SK-N-MC (cell line): ENCODE measurements around the gene GALNT18.

Experiments
- DNase-seq: peaks from one replicate; pipeline ENCODE4 v3.0.0-alpha.2; 2011; ENCODE audit warnings: low read depth, low spot score
- H3K27ac ChIP-seq: fragments of 200-600 bp; sonication (generic); 2 replicates; pipeline ENCODE4 v1.5.1; 2016; ENCODE audit warnings: mixed run types
- H3K36me3 ChIP-seq: fragments of 200-600 bp; sonication (generic); 2 replicates; pipeline ENCODE4 v1.6.1; 2017; ENCODE audit warnings: antibody characterized with exemption, low read length, mixed read lengths; ENCODE audit not compliant: insufficient read depth
- H3K4me3 ChIP-seq: fragments of 200-600 bp; sonication (generic); 2 replicates; pipeline ENCODE4 v1.5.1; 2016
- H3K9ac ChIP-seq: fragments of 200-600 bp; sonication (generic); 2 replicates; pipeline ENCODE4 v1.8.0; 2017; ENCODE audit warnings: mixed run types, mixed read lengths; ENCODE audit not compliant: insufficient read length
- H3K9me3 ChIP-seq: fragments of 200-600 bp; sonication (generic); 2 replicates; pipeline ENCODE4 v1.6.1; 2017; ENCODE audit warnings: low read depth, mild to moderate bottlenecking, antibody characterized with exemption, low read length, moderate library complexity, mixed read lengths
- EZH2 ChIP-seq: fragments of 200-600 bp; sonication (generic); IDR thresholded peaks from one replicate; pipeline ENCODE4 v1.6.1; 2017; ENCODE audit warnings: antibody characterized with exemption
- FOXP2 ChIP-seq: optimal IDR thresholded peaks from 2 replicates; pipeline ENCODE3; 2011; ENCODE audit warnings: mild to moderate bottlenecking, moderate library complexity; ENCODE audit not compliant: insufficient read depth; ENCODE audit errors: extremely low read length, control extremely low read depth
- POLR2AphosphoS5 ChIP-seq: IDR thresholded peaks from 2 replicates; pipeline ENCODE4 v1.6.1; 2012; ENCODE audit warnings: mild to moderate bottlenecking, low read depth, low read length, borderline replicate concordance

The GALNT18 gene

DNA sequence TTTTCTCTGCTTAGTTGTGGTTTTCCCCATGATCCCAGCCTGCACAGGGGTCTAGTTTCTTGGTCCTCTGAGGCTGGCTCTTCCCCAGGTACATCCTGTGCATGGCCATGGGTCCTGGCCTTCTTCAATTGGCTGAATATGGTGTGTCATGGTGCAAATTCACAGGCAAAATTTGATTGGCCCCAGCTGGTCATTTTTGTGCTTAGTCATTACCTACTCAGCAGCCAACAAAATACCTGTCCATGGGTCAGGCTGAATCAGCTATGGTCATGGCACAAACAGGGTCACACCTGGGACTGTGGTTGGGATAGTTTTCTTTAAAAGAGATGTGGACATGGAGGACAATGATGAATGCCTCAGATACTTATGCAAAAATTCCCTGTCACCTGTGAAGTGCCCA, 354.5 kb downstream of the GALNT18 start:
- Histone ChIP-seq H3K9ac (no peak overlapping the region), H3K4me3 (no peak overlapping the region), H3K9me3 (no peaks in the 10 kb centered on the region), H3K27ac (no peak overlapping the region), H3K36me3 (no peaks in the 10 kb centered on the region)
- no peak for DNase-seq
- TF ChIP-seq EZH2 = no peak
- no peak for TF ChIP-seq FOXP2
- no peak for TF ChIP-seq POLR2AphosphoS5

DNA sequence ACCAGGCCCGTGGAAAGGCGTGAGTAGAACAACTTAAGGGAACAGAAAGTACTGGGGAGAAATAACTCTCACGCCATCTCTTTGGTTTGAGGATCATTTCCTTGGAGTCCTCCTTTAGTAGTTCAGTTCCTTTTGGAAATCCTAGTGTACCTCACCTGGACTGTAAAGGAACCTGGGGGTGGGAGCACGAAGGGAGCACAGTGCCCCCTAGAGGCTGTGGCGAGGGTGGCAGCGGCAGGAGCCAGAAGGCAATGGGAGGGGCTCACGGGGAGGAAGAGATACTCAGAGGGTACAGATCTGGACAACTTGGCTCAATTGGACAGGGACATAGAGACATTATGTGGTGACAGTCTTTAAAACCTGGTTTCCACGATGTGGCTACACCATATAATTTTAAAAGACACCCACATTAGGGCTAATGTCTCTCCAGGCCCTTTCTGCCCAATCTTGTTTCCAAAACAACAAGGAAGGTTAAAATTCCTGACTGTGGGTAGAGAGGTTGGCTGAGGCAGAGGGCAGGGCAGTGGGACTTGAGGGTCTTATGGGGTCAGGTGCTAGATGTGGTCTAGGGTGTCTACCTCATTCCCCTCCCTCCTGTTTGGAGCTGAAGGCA, 355.7 kb downstream of the GALNT18 start:
- Histone ChIP-seq H3K36me3 (no peaks in the 10 kb centered on the region), H3K4me3 (no peak overlapping the region), H3K9me3 (no peaks in the 10 kb centered on the region), H3K27ac (no peak overlapping the region), H3K9ac (no peak overlapping the region)
- TF ChIP-seq FOXP2 (no peak), POLR2AphosphoS5 (no peak), EZH2 (no peak)
- no peak for DNase-seq

- no peak for DNase-seq
- TF ChIP-seq POLR2AphosphoS5 (no peak), EZH2 (no peak)
- no peak overlapping the region for H3K4me3 ChIP-seq
Measured at GRCh38 chr11:11265320-11265719, 356.5 kb downstream of the GALNT18 start.

DNA sequence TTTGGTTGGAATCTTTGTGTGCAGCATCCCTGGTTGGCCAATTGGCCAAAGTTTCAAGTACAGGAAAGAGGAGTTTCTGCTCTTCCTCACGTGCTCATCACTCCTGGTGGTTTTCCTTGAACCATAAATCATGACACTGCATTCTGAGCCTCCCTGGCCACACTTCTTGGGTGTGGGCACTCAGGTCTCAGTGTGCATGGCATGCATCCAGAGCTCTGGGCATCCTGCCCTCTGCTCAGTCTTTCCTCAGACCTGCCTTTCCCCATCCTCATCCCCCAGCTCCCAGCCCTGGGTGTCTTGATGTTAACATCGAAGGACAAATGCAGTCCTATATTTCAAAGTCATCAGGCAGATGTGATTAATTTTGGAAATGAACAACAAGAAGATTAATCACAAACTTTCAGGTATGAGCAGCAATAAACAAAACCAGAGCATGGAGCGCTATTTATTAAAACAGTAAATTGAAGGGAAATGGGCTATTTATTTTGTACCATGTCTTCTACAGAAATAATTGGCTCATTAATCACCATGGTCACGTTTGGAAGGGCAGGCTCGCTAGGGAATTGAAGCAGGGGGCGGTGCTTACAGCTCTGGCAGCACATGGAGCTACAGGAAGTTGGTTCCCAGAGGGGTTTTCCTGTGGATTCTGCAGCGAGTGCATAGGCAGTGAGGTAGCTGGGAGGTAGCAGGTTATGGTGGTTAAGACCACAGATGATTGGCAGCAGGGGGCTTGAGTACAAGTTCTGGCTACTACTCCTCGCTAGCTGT, 358.4 kb downstream of the GALNT18 start:
- no peak for TF ChIP-seq EZH2
- no peak for TF ChIP-seq POLR2AphosphoS5
- no peak for TF ChIP-seq FOXP2
- no peak overlapping the region for H3K9ac ChIP-seq
- H3K27ac ChIP-seq = no peak overlapping the region
- DNase-seq = peak; percentile 26
- H3K9me3 ChIP-seq = no peaks in the 10 kb centered on the region
- H3K4me3 ChIP-seq = peak overlapping the region; percentile 44; the same call in 1 of the 2 replicates
- no peaks in the 10 kb centered on the region for H3K36me3 ChIP-seq

More at GRCh38 chr11:11265320-11265719, 356.5 kb downstream of the GALNT18 start:
- H3K36me3 ChIP-seq = no peaks in the 10 kb centered on the region
- H3K9me3 ChIP-seq = no peaks in the 10 kb centered on the region
- no peak overlapping the region for H3K9ac ChIP-seq
- H3K27ac ChIP-seq = no peak overlapping the region

DNA sequence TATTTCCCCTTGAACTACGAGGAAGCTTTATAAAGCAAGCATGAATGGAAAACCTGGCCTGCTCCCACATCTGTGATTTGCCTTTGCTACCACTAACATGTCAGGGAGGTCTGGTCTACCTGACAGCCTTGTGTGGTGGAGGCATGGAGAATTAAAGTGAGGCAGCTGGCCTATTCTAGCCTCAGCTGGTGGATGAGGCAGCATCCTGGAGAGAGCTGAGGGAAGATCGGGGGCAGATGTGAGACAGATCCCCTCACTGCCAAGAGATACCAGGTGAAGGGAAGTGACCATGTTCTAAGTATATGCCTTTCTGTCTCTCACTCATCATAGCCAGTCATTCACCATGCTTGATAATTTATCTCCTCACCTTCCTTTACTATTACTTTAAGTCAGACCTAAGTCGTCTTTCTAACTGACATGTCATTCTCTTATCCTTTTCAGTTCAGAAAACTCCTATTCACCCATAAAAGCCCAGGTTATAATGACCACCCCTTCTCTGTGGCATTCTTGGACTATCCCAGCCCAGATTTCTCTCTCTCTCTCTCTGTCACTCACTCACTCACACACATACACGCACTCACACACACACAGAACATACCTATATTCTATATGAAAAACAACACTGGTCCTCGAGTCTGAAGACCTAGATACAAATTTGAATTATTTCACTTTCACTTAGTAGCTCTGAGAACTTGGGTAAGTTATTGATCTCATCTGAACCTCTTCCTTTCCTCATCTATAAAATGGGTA, 359.5 kb downstream of the GALNT18 start:
- Histone ChIP-seq H3K4me3 (no peak overlapping the region), H3K27ac (no peak overlapping the region), H3K9me3 (no peaks in the 10 kb centered on the region), H3K9ac (no peak overlapping the region), H3K36me3 (no peaks in the 10 kb centered on the region)
- TF ChIP-seq EZH2 (no peak), FOXP2 (no peak), POLR2AphosphoS5 (no peak)
- no peak for DNase-seq

DNA sequence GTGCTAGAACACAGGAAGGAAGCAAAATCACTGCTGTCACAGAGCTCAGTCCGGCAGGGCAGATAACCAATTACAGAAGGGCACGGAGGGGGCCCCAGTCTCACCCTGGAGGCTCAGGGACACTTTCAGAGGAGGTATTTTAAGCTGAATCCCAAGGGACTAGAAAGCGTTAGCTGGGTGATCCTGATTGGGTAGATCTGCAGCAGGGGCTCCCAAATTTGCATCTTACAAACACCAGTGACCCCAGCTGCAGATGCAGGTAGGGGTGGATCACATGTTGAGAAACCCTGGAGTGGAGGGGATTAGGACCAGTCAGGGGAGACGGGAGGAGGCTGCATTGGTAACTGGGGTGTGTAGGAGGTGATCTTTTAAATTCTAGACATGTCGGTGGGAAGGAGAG, 360.2 kb downstream of the GALNT18 start:
- no peak for DNase-seq
- Histone ChIP-seq H3K27ac (no peak overlapping the region), H3K36me3 (no peaks in the 10 kb centered on the region), H3K4me3 (no peak overlapping the region), H3K9ac (no peak overlapping the region), H3K9me3 (no peaks in the 10 kb centered on the region)
- no peak for TF ChIP-seq EZH2
- no peak for TF ChIP-seq FOXP2
- no peak for TF ChIP-seq POLR2AphosphoS5

GRCh38 chr11:11260903-11261302, 360.9 kb downstream of the GALNT18 start:
- H3K36me3 ChIP-seq = no peaks in the 10 kb centered on the region
- DNase-seq = no peak
- no peak overlapping the region for H3K9ac ChIP-seq
- H3K9me3 ChIP-seq = no peaks in the 10 kb centered on the region
- TF ChIP-seq POLR2AphosphoS5 = no peak
- TF ChIP-seq FOXP2 = no peak
- TF ChIP-seq EZH2 = no peak
- H3K4me3 ChIP-seq = no peak overlapping the region
- H3K27ac ChIP-seq = no peak overlapping the region

- Histone ChIP-seq H3K27ac (no peak overlapping the region), H3K9ac (no peak overlapping the region), H3K4me3 (no peak overlapping the region), H3K9me3 (no peaks in the 10 kb centered on the region), H3K36me3 (no peaks in the 10 kb centered on the region)
- DNase-seq = no peak
- TF ChIP-seq FOXP2 = no peak
- no peak for TF ChIP-seq POLR2AphosphoS5
- no peak for TF ChIP-seq EZH2
Measured at GRCh38 chr11:11253995-11254394, 367.8 kb downstream of the GALNT18 start.
